Parathyroid adenoma (tissue), 2 donors: Measurements from ENCODE around the gene GMNC.

ENCODE experiments used
- H2AFZ ChIP-seq: fragments of 300-600 bp; sonication (generic); one replicate; pipeline ENCODE4 v1.7.0; 2017; ENCODE audit warnings: antibody characterized with exemption, mild to moderate bottlenecking
- H3K27ac ChIP-seq: fragments of 300-600 bp; sonication (generic); one replicate; pipeline ENCODE4 v1.7.0; 2017
- H3K27me3 ChIP-seq: fragments of 300-600 bp; sonication (generic); one replicate; pipeline ENCODE4 v1.7.0; 2017; ENCODE audit warnings: low read length; ENCODE audit not compliant: control insufficient read depth, insufficient read depth
- H3K36me3 ChIP-seq: fragments of 300-600 bp; sonication (generic); one replicate; pipeline ENCODE4 v1.7.0; 2017; ENCODE audit warnings: low read length; ENCODE audit not compliant: control insufficient read depth, insufficient read depth
- H3K4me1 ChIP-seq: fragments of 300-600 bp; sonication (generic); one replicate; pipeline ENCODE4 v1.7.0; 2017; ENCODE audit warnings: control low read depth
- H3K4me2 ChIP-seq: fragments of 300-600 bp; sonication (generic); one replicate; pipeline ENCODE4 v1.7.0; 2017; ENCODE audit warnings: low read length
- H3K4me3 ChIP-seq: fragments of 300-600 bp; sonication (generic); one replicate; pipeline ENCODE4 v1.7.0; 2017; ENCODE audit warnings: low read depth, low read length
- H3K79me2 ChIP-seq: fragments of 300-600 bp; sonication (generic); one replicate; pipeline ENCODE4 v1.7.0; 2017; ENCODE audit warnings: control low read depth
- H3K9ac ChIP-seq: fragments of 300-600 bp; sonication (generic); one replicate; pipeline ENCODE4 v1.7.0; 2017; ENCODE audit warnings: mild to moderate bottlenecking
- H3K9me3 ChIP-seq: fragments of 300-600 bp; sonication (generic); one replicate; pipeline ENCODE4 v1.7.0; 2017; ENCODE audit warnings: low read length; ENCODE audit not compliant: control insufficient read depth
- CTCF ChIP-seq: fragments of 300-600 bp; sonication (generic); IDR thresholded peaks from one replicate; pipeline ENCODE4 v1.7.0; 2017; ENCODE audit warnings: antibody characterized with exemption, mild to moderate bottlenecking
- donor health status: primary hyperparathyroidism.

GMNC gene

DNA sequence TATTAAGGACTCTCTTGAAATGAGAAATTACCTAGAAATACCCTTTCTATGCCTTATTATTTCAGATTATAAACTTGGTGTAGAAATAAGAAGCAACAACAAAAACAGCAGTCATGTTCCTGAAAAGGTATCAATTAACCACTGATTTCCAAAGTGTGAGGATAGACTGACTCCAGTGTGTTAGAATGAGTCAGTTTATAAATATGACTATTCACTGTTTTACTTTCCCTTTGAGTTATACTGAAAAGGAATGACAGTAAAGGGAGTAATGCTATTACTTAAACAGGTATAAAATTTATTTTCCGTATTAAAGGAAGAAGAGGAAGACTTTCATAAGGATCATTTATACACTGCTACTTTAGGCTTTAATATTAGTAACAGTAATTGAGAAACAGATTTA, 12.9 kb downstream of the GMNC start:
- Histone ChIP-seq H3K4me3 (no peak overlapping the region), H3K9me3 (no peaks in the 10 kb centered on the region), H3K9ac (no peak overlapping the region), H2AFZ (no peak overlapping the region), H3K27ac (no peak overlapping the region), H3K4me1 (no peaks in the 10 kb centered on the region), H3K27me3 (no peaks in the 10 kb centered on the region), H3K79me2 (no peaks in the 10 kb centered on the region), H3K4me2 (no peak overlapping the region), H3K36me3 (no peaks in the 10 kb centered on the region)
- TF ChIP-seq CTCF, result no peak

GRCh38 chr3:190848870-190849269, 13.6 kb downstream of the GMNC start:
- Histone ChIP-seq H3K36me3 (no peaks in the 10 kb centered on the region), H3K27me3 (no peaks in the 10 kb centered on the region), H3K4me2 (no peak overlapping the region), H2AFZ (no peak overlapping the region), H3K4me3 (no peak overlapping the region), H3K27ac (no peak overlapping the region), H3K9ac (no peak overlapping the region), H3K4me1 (no peaks in the 10 kb centered on the region), H3K9me3 (no peaks in the 10 kb centered on the region), H3K79me2 (no peaks in the 10 kb centered on the region)
- no peak for TF ChIP-seq CTCF

GRCh38 chr3:190847436-190847835, 15.1 kb downstream of the GMNC start:
- no peaks in the 10 kb centered on the region for H3K79me2 ChIP-seq
- H3K27ac ChIP-seq, result no peak overlapping the region
- H3K27me3 ChIP-seq, result no peaks in the 10 kb centered on the region
- no peak for TF ChIP-seq CTCF
- no peaks in the 10 kb centered on the region for H3K36me3 ChIP-seq
- H2AFZ ChIP-seq, result no peak overlapping the region
- H3K4me3 ChIP-seq, result no peak overlapping the region
- H3K4me2 ChIP-seq, result no peak overlapping the region
- H3K9ac ChIP-seq, result no peak overlapping the region
- no peaks in the 10 kb centered on the region for H3K9me3 ChIP-seq
- no peaks in the 10 kb centered on the region for H3K4me1 ChIP-seq

DNA sequence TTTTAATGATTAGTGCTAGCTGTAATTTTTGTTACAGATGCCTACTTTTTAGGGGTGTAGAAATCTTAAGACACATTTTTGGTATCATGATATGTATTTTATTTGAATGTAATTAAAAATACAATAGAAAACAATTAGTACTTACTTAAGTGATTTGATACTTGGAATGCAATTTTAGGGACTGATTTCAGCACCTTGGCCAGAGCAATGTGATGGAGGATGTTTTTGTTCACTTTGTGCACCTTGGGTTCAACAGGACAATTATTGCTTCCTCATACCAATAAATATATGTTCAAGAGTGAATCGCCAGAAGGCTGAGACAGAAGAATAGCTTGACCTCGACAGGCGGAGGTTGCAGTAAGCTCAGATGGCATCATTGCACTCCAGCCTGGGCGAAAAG, 22.3 kb downstream of the GMNC start:
- Histone ChIP-seq H3K9me3 (no peaks in the 10 kb centered on the region), H3K27me3 (no peaks in the 10 kb centered on the region), H3K79me2 (no peaks in the 10 kb centered on the region), H3K4me2 (no peak overlapping the region), H3K36me3 (no peaks in the 10 kb centered on the region), H3K4me3 (no peak overlapping the region), H3K27ac (no peak overlapping the region), H2AFZ (no peak overlapping the region), H3K4me1 (no peaks in the 10 kb centered on the region), H3K9ac (no peak overlapping the region)
- TF ChIP-seq CTCF, result no peak

DNA sequence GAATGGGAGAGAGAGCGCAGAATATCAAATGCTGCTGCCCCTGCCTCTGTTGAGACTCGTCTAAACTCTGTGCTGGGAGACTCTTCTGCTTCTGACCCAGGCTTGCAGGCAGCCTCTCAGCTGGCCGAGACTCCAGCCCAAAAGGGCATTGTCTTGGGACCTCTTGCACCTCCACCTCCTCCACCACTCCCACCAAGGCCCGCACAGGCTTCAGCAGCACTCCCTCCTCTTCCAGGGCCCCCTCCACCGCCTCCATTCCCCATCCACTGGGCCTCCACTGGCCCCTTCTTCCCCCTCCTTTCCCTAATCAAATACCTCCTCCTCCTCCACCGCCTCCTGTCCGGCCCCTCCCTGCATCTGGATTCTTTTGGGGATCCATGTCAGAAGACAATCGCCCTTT, 31.3 kb downstream of the GMNC start:
- Histone ChIP-seq H3K4me2 (no peak overlapping the region), H3K9me3 (no peaks in the 10 kb centered on the region), H3K27me3 (no peaks in the 10 kb centered on the region), H3K4me3 (no peak overlapping the region), H3K36me3 (no peaks in the 10 kb centered on the region), H3K9ac (no peak overlapping the region), H3K27ac (no peak overlapping the region), H3K79me2 (no peaks in the 10 kb centered on the region), H2AFZ (no peak overlapping the region), H3K4me1 (no peaks in the 10 kb centered on the region)
- no peak for TF ChIP-seq CTCF
